Dendritic cell treated with granulocyte-macrophage colony-stimulating factor and Interleukin-4, amounts not matched to agents 40 ng/mL and 50 ng/mL, for 4 days (primary cell): ENCODE data around the gene RAB11B.
A peak's percentile ranks its signal among the peaks of the same experiment; 100 is the strongest.
"Not testable (repeated sequence)": the region's sequence is repeated elsewhere in the genome, so short reads cannot be mapped to it uniquely, and the experiment has no call there.

Experiments
- H3K27ac Mint-ChIP-seq: one replicate; pipeline ENCODE4 v1.8.0; 2022; ENCODE audit warnings: mild to moderate bottlenecking, mixed read lengths
- H3K27me3 Mint-ChIP-seq: one replicate; pipeline ENCODE4 v1.8.0; 2022; ENCODE audit warnings: mild to moderate bottlenecking, mixed read lengths
- H3K36me3 Mint-ChIP-seq: one replicate; pipeline ENCODE4 v1.8.0; 2022; ENCODE audit warnings: low read depth, mixed read lengths
- H3K4me1 Mint-ChIP-seq: one replicate; pipeline ENCODE4 v1.8.0; 2022; ENCODE audit warnings: low read depth, mixed read lengths
- H3K4me3 Mint-ChIP-seq: one replicate; pipeline ENCODE4 v1.8.0; 2022; ENCODE audit warnings: mild to moderate bottlenecking, moderate library complexity, mixed read lengths
- H3K9me3 Mint-ChIP-seq: one replicate; pipeline ENCODE4 v1.8.0; 2022; ENCODE audit warnings: mixed read lengths
- intact Hi-C: fragments of 100-400 bp; cut with micrococcal nuclease; formaldehyde crosslinking; loops from one replicate; pipeline ENCODE4 v1.15.0; 2022

The RAB11B gene

DNA sequence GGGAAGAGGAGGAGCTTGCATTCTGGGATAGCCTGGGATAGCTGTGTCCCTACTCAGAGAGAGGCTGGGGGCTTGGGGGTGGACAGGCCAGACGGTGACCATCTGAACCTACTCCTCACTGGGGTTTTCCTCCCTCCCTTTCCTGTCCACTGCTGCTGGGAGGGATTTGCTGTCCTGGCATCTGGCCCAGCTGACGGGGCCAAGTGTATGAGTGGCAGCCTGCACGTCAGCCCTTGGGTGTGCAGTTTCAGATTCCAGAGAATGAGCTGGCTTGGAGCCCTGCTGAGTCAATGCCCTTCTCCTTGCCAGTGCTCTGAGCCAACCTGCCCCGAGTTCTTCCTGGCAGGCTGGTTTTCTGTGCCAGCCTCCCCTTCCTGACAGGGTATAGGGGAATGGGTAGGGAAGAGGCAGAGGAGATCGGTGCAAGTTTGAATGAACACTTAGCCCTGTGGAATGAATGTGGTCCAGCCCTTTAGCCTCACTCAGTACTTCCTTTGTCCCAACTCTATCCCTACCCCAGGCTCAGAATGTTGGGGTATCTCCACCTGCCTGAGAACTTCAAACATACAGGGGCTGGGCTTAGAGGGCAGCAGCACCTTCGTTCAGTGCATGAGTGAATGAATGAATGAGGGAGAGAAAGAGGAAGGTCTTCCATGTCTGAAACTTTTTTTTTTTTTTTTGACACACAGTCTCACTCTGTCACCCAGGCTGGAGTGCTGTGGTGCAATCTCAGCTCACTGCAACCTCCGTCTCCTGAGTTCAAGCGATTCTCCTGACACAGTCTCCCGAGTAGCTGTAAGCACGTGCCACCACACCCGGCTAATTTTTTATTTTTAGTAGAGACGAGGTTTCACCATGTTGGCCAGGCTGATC, 28.0 kb upstream of the RAB11B start:
- peak overlapping the region; percentile 92 for H3K27ac Mint-ChIP-seq
- H3K9me3 Mint-ChIP-seq = no peaks in the 10 kb centered on the region
- intact Hi-C loops = loop anchor here (1.0 to 5.0 kb wide), 2 partner anchors 28 to 215 kb away; partner anchors contain the start of genes MYO1F and RAB11B
- H3K4me3 Mint-ChIP-seq = peak overlapping the region; percentile 52
- peaks cover 52% of the 10 kb centered on the region for H3K4me1 Mint-ChIP-seq
- peaks cover 19% of the 10 kb centered on the region for H3K36me3 Mint-ChIP-seq
- peaks cover 55% of the 10 kb centered on the region for H3K27me3 Mint-ChIP-seq

DNA sequence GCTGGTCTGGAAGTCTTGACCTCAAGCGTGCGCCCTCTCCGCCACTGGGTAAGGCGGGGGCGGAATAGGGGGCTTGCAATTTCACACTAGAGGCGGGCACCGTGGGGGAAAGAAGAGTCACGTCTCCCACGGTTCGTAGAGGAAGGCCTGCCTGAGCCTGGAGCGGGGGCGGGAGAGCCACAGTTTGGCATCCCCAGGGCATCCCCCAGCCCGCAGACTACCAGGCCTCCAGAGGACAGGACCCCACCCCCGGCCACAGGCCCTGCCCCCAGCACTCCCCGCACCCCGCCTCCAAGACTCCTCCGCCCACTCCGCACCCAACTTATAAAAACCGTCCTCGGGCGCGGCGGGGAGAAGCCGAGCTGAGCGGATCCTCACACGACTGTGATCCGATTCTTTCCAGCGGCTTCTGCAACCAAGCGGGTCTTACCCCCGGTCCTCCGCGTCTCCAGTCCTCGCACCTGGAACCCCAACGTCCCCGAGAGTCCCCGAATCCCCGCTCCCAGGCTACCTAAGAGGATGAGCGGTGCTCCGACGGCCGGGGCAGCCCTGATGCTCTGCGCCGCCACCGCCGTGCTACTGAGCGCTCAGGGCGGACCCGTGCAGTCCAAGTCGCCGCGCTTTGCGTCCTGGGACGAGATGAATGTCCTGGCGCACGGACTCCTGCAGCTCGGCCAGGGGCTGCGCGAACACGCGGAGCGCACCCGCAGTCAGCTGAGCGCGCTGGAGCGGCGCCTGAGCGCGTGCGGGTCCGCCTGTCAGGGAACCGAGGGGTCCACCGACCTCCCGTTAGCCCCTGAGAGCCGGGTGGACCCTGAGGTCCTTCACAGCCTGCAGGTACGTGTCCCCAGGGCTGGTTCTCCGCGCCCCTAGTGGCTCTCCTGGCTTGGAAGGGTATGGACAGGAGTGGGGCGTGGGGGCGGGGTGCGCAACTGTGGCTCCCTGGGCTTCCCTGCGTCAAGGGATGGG, 26.1 kb upstream of the RAB11B start, which contains the start of gene ANGPTL4:
Gene ANGPTL4 (plus strand): TSS at position 353 of the 969 bp plus-strand sequence. CDS start 167 bp downstream, at position 520.
- H3K36me3 Mint-ChIP-seq = peaks cover 37% of the 10 kb centered on the region
- peaks cover 66% of the 10 kb centered on the region for H3K4me1 Mint-ChIP-seq
- peak within 1 kb of the TSS; percentile 92 for H3K27ac Mint-ChIP-seq
- H3K9me3 Mint-ChIP-seq = no peaks in the 10 kb centered on the region
- H3K27me3 Mint-ChIP-seq = peaks cover 66% of the 10 kb centered on the region
- intact Hi-C loops = loop anchor here (5.0 kb wide), 1 partner anchor 213 kb away; the partner anchor contains the start of gene MYO1F
- peak within 1 kb of the TSS; percentile 76 for H3K4me3 Mint-ChIP-seq

DNA sequence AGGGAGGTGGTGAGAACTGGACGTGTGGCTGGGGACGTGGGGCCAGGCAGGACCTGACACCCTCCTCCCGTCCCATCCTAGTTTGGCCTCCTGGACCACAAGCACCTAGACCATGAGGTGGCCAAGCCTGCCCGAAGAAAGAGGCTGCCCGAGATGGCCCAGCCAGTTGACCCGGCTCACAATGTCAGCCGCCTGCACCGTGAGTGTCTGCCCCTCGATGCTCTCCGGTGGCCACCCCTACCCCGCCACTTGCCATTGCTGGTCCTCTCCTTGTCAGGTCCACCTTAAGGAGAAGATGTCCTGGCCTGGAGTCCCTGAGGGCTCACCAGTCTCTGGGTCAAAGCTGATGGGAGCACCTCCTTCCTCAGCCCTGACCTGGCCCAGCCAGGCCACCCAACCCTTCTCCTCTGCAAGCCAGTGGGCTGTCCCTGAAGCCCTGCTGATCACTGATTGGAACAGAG, 24.0 kb upstream of the RAB11B start:
- no peak overlapping the region for H3K27ac Mint-ChIP-seq
- H3K9me3 Mint-ChIP-seq = no peaks in the 10 kb centered on the region
- H3K4me3 Mint-ChIP-seq = no peak overlapping the region
- H3K27me3 Mint-ChIP-seq = peaks cover 55% of the 10 kb centered on the region
- H3K4me1 Mint-ChIP-seq = peaks cover 59% of the 10 kb centered on the region
- peaks cover 47% of the 10 kb centered on the region for H3K36me3 Mint-ChIP-seq
- intact Hi-C loops = no loop called here

DNA sequence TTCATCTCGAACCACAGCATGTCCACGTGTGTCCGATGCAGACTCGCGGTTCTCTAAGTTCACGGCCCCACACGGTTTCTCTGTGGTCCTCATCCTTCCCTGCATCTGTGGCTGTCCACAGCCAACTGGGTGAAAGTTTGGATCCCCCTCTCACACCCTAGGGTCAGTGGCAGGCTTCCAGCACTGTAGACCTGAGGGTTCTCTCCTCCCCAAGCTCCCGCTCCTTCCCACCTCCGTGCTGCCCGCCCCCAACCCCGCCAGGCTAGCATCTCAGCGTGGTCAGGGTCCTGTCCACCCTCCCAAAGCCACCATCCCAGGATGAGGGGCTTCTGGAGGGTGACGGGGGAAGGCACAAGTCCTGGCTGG, 23.2 kb upstream of the RAB11B start:
- Mint-ChIP-seq H3K27ac (peak overlapping the region; percentile 47), H3K4me1 (peaks cover 54% of the 10 kb centered on the region), H3K27me3 (peaks cover 55% of the 10 kb centered on the region), H3K9me3 (no peaks in the 10 kb centered on the region), H3K36me3 (peaks cover 55% of the 10 kb centered on the region), H3K4me3 (peak overlapping the region; percentile 48)
- intact Hi-C loops = no loop called here

DNA sequence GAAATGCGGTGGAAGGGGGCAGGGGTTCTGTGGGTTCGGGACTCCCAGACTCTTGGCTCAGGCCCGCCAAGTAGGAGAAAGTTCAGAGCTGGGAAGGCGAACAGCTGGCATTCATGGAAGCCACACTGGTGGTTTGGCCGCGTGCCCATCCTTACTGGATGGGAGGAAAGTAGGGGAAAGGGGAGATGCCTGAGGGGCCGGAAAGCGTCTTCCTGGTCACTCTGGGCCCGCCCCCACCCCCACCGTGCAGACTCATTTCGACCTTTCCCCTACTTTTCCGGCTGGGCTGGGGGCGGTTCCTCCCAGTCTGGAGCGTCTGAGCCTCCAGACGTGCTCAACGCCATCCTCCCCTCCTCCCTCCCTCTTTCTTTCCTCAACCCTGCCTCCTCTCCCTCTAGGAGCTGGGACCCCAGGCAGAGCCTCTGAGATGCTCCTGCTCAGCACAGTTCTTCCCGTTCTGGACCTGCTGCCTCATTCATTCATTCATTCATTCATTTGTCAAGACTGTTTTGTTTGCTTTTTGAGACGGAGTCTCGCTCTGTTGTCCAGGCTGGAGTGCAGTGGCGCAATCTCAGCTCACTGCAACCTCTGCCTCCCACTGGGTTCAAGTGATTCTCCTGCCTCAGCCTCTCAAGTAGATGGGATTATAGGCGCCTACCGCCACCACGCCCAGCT, 22.7 kb upstream of the RAB11B start:
- Mint-ChIP-seq H3K27me3 (peaks cover 55% of the 10 kb centered on the region), H3K4me3 (peak overlapping the region; percentile 48), H3K36me3 (peaks cover 60% of the 10 kb centered on the region), H3K27ac (peak overlapping the region; percentile 47), H3K9me3 (no peaks in the 10 kb centered on the region), H3K4me1 (peaks cover 49% of the 10 kb centered on the region)
- intact Hi-C loops = no loop called here

DNA sequence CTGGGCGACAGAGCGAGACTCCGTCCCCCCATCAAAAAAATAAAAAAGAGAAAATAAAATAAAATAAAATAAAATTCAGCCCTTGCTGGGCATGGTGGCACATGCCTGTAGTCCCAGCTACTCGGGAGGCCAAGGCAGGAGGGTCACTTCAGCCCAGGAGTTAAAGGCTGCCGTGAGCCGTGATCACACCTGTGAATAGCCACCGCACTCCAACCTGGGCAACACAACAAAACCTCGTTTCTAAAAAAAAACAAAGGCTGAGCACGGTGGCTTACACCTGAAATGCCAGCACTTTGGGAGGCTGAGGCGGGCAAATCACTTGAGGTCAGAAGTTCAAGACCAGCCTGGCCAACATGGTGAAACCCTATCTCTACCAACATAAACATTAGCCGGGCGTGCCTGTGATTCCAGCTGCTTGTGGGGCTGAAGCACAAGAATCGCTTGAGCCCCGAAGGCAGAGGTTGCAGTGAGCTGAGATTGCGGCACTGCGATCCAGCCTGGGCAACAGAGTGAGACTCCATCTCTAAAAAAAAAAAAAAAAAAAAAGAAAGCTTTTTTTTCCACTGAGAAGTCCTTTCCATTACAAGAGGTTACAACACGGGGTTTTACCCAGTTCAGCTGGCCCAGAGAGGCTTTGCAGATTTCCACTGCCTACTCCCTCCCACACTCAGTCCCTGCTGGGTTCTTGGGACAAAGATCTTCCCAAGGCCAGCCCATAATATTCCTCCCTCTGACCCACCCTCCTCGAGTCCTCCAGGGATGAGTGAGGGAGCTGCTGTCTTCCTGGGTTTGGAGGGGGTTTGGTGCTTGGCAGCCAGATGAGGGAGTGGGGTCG, 19.8 kb upstream of the RAB11B start:
- Mint-ChIP-seq H3K36me3 (peaks cover 80% of the 10 kb centered on the region), H3K27ac (peak overlapping the region; percentile 37), H3K4me3 (no peak overlapping the region), H3K9me3 (no peaks in the 10 kb centered on the region), H3K27me3 (peaks cover 33% of the 10 kb centered on the region), H3K4me1 (peaks cover 34% of the 10 kb centered on the region)
- intact Hi-C loops = no loop called here

DNA sequence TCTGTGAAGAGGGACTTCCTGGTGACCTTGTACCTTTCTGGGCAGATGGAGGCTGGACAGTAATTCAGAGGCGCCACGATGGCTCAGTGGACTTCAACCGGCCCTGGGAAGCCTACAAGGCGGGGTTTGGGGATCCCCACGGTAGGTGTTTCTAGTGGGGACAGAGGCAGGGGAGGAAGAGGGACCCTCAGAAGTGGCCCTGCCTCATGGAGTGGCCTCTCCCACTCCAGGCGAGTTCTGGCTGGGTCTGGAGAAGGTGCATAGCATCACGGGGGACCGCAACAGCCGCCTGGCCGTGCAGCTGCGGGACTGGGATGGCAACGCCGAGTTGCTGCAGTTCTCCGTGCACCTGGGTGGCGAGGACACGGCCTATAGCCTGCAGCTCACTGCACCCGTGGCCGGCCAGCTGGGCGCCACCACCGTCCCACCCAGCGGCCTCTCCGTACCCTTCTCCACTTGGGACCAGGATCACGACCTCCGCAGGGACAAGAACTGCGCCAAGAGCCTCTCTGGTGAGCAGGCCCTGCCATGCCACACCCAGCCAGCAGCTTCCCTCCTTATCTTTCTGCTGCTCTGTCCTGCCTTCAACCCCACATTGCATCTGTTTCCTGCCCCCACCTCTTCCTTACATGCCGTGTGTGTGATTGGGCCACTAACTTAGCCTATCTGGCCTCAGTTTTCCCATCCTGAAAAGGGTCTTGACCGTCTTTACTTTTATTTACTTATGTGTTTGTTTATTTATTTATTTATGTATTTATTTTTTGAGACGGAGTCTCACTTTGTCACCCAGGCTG, 19.0 kb upstream of the RAB11B start:
- H3K9me3 Mint-ChIP-seq = no peaks in the 10 kb centered on the region
- intact Hi-C loops = no loop called here
- H3K27ac Mint-ChIP-seq = peak overlapping the region; percentile 37
- no peak overlapping the region for H3K4me3 Mint-ChIP-seq
- H3K27me3 Mint-ChIP-seq = peaks cover 25% of the 10 kb centered on the region
- H3K4me1 Mint-ChIP-seq = peaks cover 28% of the 10 kb centered on the region
- H3K36me3 Mint-ChIP-seq = peaks cover 78% of the 10 kb centered on the region

DNA sequence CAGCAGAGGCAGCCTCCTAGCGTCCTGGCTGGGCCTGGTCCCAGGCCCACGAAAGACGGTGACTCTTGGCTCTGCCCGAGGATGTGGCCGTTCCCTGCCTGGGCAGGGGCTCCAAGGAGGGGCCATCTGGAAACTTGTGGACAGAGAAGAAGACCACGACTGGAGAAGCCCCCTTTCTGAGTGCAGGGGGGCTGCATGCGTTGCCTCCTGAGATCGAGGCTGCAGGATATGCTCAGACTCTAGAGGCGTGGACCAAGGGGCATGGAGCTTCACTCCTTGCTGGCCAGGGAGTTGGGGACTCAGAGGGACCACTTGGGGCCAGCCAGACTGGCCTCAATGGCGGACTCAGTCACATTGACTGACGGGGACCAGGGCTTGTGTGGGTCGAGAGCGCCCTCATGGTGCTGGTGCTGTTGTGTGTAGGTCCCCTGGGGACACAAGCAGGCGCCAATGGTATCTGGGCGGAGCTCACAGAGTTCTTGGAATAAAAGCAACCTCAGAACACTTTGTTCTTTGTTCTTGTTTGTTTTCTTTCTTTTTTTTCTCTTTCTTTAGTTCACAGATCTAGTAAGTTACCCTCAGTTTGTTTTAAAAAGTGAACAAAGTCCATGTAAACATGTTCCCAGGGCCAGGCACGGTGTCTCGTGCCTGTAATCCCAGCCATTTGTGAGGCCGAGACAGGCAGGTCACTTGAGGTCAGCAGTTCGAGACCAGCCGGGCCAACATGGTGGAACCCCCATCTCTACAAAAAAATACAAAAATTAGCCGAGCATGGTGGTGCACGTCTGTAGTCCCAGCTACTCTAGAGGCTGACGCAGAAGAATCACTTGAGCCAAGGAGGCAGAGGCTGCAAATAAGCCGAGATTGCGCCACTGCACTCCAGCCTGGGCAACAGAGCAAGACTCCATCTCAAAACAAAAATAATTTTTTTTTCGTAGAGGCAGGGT, 16.0 kb upstream of the RAB11B start:
- Mint-ChIP-seq H3K4me1 (peaks cover 5% of the 10 kb centered on the region), H3K9me3 (peaks cover 2% of the 10 kb centered on the region), H3K27me3 (no peaks in the 10 kb centered on the region), H3K27ac (no peak overlapping the region), H3K36me3 (peaks cover 64% of the 10 kb centered on the region), H3K4me3 (no peak overlapping the region)
- intact Hi-C loops = no loop called here

DNA sequence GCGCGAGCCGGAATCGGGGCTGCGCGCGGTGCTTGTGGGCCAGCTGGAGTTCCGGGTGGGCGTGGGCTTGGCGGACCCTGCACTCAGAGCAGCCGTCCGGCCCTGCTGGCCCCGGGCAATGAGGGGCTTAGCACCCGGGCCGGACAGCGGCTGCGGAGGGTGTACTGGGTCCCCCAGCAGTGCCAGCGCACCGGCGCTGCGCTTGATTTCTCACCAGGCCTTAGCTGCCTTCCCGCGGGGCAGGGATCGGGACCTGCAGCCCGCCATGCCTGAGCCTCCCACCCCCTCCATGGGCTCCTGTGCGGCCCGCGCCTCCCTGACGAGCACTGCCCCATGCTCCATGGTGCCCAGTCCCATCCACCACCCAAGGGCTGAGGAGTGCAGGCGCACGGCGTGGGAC, 14.4 kb upstream of the RAB11B start:
- H3K27ac Mint-ChIP-seq, H3K4me3 Mint-ChIP-seq, intact Hi-C loops, H3K27me3 Mint-ChIP-seq: not testable (repeated sequence)
- Mint-ChIP-seq H3K4me1 (peaks cover 12% of the 10 kb centered on the region), H3K36me3 (peaks cover 64% of the 10 kb centered on the region), H3K9me3 (peaks cover 10% of the 10 kb centered on the region)

DNA sequence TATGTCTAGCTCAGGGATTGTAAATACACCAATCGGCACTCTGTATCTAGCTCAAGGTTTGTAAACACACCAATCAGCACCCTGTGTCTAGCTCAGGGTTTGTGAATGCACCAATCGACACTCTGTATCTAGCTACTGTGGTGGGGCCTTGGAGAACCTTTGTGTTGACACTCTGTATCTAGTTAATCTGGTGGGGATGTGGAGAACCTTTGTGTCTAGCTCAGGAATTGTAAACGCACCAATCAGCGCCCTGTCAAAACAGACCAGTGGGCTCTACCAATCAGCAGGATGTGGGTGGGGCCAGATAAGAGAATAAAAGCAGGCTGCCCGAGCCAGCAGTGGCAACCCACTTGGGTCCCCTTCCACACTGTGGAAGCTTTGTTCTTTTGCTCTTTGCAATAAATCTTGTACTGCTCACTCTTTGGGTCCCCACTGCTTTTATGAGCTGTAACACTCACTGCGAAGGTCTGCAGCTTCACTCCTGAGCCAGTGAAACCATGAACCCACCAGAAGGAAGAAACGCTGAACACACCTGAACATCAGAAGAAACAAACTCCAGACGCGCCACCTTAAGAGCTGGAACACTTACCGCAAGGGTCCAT, 13.7 kb upstream of the RAB11B start:
- H3K36me3 Mint-ChIP-seq = peaks cover 57% of the 10 kb centered on the region
- H3K27ac Mint-ChIP-seq, intact Hi-C loops, H3K4me3 Mint-ChIP-seq, H3K27me3 Mint-ChIP-seq: not testable (repeated sequence)
- peaks cover 10% of the 10 kb centered on the region for H3K9me3 Mint-ChIP-seq
- peaks cover 12% of the 10 kb centered on the region for H3K4me1 Mint-ChIP-seq

DNA sequence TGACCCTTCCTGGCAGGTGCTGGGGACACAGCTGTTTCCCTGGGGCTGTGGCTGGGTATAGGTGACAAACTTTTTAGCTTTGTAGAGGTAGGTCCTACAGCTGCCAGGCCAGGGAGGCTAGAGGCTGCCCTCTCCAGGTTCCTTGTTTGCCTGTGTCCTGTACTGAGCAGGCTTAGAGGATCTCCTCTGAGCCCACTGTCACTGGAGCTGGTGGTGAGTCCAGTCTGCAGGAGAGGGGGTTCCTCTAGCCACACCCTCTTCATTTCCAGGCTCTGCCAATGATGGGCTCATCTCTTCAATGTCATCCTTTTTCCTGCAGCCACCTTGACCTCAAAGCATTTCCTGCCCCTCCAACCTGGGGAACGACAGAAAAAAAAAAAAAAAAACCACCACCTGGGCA, 12.6 kb upstream of the RAB11B start:
- H3K27ac Mint-ChIP-seq = no peak overlapping the region
- H3K36me3 Mint-ChIP-seq = peaks cover 46% of the 10 kb centered on the region
- no peak overlapping the region for H3K4me3 Mint-ChIP-seq
- peaks cover 12% of the 10 kb centered on the region for H3K4me1 Mint-ChIP-seq
- no peaks in the 10 kb centered on the region for H3K27me3 Mint-ChIP-seq
- intact Hi-C loops = no loop called here
- H3K9me3 Mint-ChIP-seq = peaks cover 10% of the 10 kb centered on the region
